ENCODE data around the gene VASH1. TPM values are rescaled to one million over a fixed set of nuclear protein-coding genes. Genes with fewer than 3 reads are reported as not detected.

VASH1 gene
- total and polyA plus RNA-seq, 2 donors (not counting 3 experiments of a cell fraction or from before 2014, with no cell fraction given), result 39.8 to 168 TPM

DNA sequence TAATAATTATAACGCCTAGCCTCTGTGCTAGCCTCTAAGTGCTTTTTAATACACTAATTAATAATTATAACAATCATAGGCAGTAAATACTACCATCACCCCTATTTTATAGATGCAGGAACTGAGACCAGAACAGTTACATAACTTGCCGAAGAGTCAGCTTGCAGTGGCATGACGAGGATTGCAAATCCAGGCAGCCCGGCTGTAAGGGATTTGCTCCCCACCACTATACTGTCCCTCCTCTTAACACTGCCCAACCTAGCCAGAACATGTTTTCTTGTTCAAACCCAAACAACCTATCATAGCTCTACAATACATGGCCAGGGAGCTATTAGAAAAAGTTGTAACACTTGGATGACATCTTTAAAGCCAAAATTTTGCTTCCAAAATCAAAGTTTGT, 33.9 kb upstream of the VASH1 start:
- CTCF ChIA-PET, result interaction anchor here (2.3 to 2.5 kb wide), 2 partner anchors 17 to 58 kb away, joined by 14 read pairs; no protein-coding TSS in a partner anchor
- TF ChIP-seq, protein P1, sequence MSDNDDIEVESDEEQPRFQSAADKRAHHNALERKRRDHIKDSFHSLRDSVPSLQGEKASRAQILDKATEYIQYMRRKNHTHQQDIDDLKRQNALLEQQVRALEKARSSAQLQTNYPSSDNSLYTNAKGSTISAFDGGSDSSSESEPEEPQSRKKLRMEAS (IDR thresholded peaks at IDR 0.05; ENCODE audit: insufficient read depth, insufficient read length), result no peak
- TF ChIP-seq EZH2 (IDR thresholded peaks at IDR 0.05; ENCODE audit: borderline replicate concordance, low read depth, low read length, severe bottlenecking) (no peak), JUN (IDR thresholded peaks at IDR 0.05; ENCODE audit: borderline replicate concordance, insufficient read depth, insufficient read length, low read depth) (no peak), POLR2AphosphoS5 (IDR thresholded peaks at IDR 0.05; ENCODE audit: insufficient read depth, low read depth, low read length) (no peak), GATA2 (IDR thresholded peaks at IDR 0.05; ENCODE audit: insufficient read depth, insufficient read length, low read depth, low read length) (no peak), POLR2A (IDR thresholded peaks at IDR 0.05; ENCODE audit: low read depth, low read length) (no peak), FOS (IDR thresholded peaks at IDR 0.05; ENCODE audit: borderline replicate concordance, insufficient read depth, low read length) (no peak), MYC (IDR thresholded peaks at IDR 0.05; ENCODE audit: low read depth, low read length) (no peak)
- TF ChIP-seq, protein P2, sequence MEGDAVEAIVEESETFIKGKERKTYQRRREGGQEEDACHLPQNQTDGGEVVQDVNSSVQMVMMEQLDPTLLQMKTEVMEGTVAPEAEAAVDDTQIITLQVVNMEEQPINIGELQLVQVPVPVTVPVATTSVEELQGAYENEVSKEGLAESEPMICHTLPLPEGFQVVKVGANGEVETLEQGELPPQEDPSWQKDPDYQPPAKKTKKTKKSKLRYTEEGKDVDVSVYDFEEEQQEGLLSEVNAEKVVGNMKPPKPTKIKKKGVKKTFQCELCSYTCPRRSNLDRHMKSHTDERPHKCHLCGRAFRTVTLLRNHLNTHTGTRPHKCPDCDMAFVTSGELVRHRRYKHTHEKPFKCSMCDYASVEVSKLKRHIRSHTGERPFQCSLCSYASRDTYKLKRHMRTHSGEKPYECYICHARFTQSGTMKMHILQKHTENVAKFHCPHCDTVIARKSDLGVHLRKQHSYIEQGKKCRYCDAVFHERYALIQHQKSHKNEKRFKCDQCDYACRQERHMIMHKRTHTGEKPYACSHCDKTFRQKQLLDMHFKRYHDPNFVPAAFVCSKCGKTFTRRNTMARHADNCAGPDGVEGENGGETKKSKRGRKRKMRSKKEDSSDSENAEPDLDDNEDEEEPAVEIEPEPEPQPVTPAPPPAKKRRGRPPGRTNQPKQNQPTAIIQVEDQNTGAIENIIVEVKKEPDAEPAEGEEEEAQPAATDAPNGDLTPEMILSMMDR (IDR thresholded peaks at IDR 0.05; ENCODE audit: extremely low read depth in 1 of 2, insufficient read depth in 1 of 2, low read depth in 1 of 2, low read length in 2 of 2), result no peak

More for the DNA sequence above, 33.9 kb upstream of the VASH1 start:
- no peaks in the 10 kb centered on the region for H4K20me1 ChIP-seq (replicated peaks; ENCODE audit: control insufficient read depth, extremely low read depth, insufficient read depth, low read length)
- H3K4me1 ChIP-seq (ENCODE audit: control insufficient read depth, extremely low read depth, insufficient read depth, low read length), result peaks cover 3% of the 10 kb centered on the region
- dilution Hi-C loops (cut with MboI; ENCODE audit: extremely low pct_ligation_motif_present, low sequenced_read_pairs), result no loop called here
- H3K9me3 ChIP-seq (replicated peaks; ENCODE audit: control insufficient read depth, insufficient read depth, low read length), result no peaks in the 10 kb centered on the region
- H3K79me2 ChIP-seq (ENCODE audit: control insufficient read depth, insufficient read depth, low read length), result no peaks in the 10 kb centered on the region
- no peak overlapping the region for H3K9ac ChIP-seq (replicated peaks; ENCODE audit: extremely low read depth, insufficient read depth, low read length)
- no peak overlapping the region for H3K4me3 ChIP-seq (replicated peaks in 1 of 3; ENCODE audit: insufficient read depth in 1 of 3, low read depth in 1 of 3, low read length in 3 of 3)
- POLR2A ChIA-PET, result no interaction called here
- DNase-seq (ENCODE audit: low read depth, low spot score) (no peak), FAIRE-seq (no peak)
- H3K27ac ChIP-seq (ENCODE audit: insufficient read depth, low read depth, low read length), result no peak overlapping the region
- BruUV-seq (replicated peaks), result no TSS peak
- no peaks in the 10 kb centered on the region for H3K36me3 ChIP-seq (ENCODE audit: control insufficient read depth in 2 of 2, extremely low read depth in 1 of 2, insufficient read depth in 2 of 2, low read length in 2 of 2)
- H3K9me1 ChIP-seq (replicated peaks; ENCODE audit: control insufficient read depth, extremely low read depth, insufficient read depth, low read length), result no peaks in the 10 kb centered on the region
- H3K4me2 ChIP-seq (ENCODE audit: insufficient read depth, low read length), result no peak overlapping the region
- H2AFZ ChIP-seq (ENCODE audit: low read depth, low read length), result no peak overlapping the region
- intact Hi-C loops (cut with micrococcal nuclease), result no loop called here
- peaks cover 8 to 12% of the 10 kb centered on the region in 2 experiments for H3K27me3 ChIP-seq (ENCODE audit: control insufficient read depth in 2 of 2, insufficient read depth in 2 of 2, low read length in 2 of 2)
